Upper lobe of right lung (tissue), 1 donor: ENCODE results near the gene ZNF536. TPM values are rescaled to one million over a fixed set of nuclear protein-coding genes. Genes with fewer than 3 reads are reported as not detected.

Experiments
- ATAC-seq: fragments of 200-7000 bp; cut with Tn5 transposase; one replicate; pipeline ENCODE4 v1.9.1; 2020; ENCODE audit warnings: mild to moderate bottlenecking, moderate library complexity
- DNase-seq: peaks from one replicate; pipeline ENCODE4 v3.0.0-alpha.2; 2020
- H3K27ac ChIP-seq: fragments of 200-600 bp; one replicate; pipeline ENCODE4 v1.8.0; 2022
- H3K27me3 ChIP-seq: fragments of 200-600 bp; one replicate; pipeline ENCODE4 v1.8.0; 2022; ENCODE audit warnings: mild to moderate bottlenecking
- H3K36me3 ChIP-seq: fragments of 200-600 bp; one replicate; pipeline ENCODE4 v1.8.0; 2022
- H3K4me1 ChIP-seq: fragments of 200-600 bp; one replicate; pipeline ENCODE4 v1.8.0; 2022
- H3K4me3 ChIP-seq: fragments of 200-600 bp; one replicate; pipeline ENCODE4 v1.8.0; 2022; ENCODE audit warnings: mild to moderate bottlenecking
- H3K9me3 ChIP-seq: fragments of 200-600 bp; one replicate; pipeline ENCODE4 v1.8.0; 2022
- intact Hi-C: fragments of 100-400 bp; cut with DNase I; formaldehyde crosslinking; loops from one replicate; pipeline ENCODE4 v1.11.0; 2022
- total RNA-seq: library from RNA; stranded (reverse); fragmentation: NEBNext Ultra II Directional; extraction: Animal tissue kit (Norgen Biotek cat#: 25700); gene quantifications from one replicate; pipeline ENCODE4 v1.2.1, GENCODE V29; 2021
- TF ChIP-seq, protein P1 (sequence below): fragments of 200-600 bp; IDR thresholded peaks from one replicate; pipeline ENCODE4 v1.8.0; 2022; ENCODE audit warnings: antibody characterized with exemption
- donor health status: DM: no; HTN: yes; CAD: no; lungs with severe emphysema.

ZNF536 gene
- total RNA-seq, 1 donor from 2014 or later = 0.09 TPM

DNA sequence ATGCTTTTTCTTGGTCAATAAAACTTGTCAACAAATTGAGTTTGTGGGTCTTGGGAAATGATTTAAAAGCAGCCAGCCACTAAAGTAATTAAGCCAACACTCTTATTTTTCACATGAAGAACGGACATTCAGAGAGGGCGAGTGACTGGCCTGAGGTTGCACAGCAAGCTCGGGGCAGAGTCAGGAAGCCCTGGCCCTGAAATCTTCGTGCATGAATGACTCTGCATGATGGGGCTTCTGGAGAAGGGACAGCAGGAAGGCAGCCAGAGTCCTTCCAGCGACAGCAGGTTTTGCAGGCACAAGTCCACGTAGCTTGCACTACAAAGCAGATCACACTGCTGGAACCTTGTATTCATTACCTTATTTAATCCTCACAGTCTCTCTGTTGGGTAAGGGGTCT, 232.5 kb downstream of the ZNF536 start:
- Histone ChIP-seq H3K27me3 (no peaks in the 10 kb centered on the region), H3K4me1 (no peaks in the 10 kb centered on the region), H3K9me3 (no peaks in the 10 kb centered on the region), H3K27ac (no peak overlapping the region), H3K36me3 (no peaks in the 10 kb centered on the region), H3K4me3 (no peak overlapping the region)
- intact Hi-C loops = no loop called here
- ATAC-seq = no peak
- no peak for DNase-seq
- TF ChIP-seq, protein P1, sequence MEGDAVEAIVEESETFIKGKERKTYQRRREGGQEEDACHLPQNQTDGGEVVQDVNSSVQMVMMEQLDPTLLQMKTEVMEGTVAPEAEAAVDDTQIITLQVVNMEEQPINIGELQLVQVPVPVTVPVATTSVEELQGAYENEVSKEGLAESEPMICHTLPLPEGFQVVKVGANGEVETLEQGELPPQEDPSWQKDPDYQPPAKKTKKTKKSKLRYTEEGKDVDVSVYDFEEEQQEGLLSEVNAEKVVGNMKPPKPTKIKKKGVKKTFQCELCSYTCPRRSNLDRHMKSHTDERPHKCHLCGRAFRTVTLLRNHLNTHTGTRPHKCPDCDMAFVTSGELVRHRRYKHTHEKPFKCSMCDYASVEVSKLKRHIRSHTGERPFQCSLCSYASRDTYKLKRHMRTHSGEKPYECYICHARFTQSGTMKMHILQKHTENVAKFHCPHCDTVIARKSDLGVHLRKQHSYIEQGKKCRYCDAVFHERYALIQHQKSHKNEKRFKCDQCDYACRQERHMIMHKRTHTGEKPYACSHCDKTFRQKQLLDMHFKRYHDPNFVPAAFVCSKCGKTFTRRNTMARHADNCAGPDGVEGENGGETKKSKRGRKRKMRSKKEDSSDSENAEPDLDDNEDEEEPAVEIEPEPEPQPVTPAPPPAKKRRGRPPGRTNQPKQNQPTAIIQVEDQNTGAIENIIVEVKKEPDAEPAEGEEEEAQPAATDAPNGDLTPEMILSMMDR = no peak

DNA sequence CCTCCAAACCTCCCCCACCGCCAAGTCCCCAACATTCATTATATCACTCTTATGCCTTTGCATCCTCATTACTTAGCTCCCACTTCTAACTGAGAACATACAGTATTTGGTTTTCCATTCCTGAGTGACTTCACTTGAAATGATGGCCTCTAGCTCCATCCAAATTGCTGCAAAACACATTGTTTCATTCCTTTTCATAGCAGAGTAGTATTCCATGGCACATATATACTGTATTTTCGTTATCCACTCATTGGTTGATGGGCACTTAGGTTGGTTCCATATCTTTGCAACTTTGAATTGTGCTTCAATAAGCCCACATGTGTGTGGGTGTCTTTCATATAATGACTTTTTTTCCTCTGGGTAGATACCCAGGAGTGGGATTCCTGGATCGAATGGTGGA, 233.1 kb downstream of the ZNF536 start:
- H3K27ac ChIP-seq = no peak overlapping the region
- ATAC-seq (no peak), DNase-seq (no peak)
- H3K4me1 ChIP-seq = no peaks in the 10 kb centered on the region
- intact Hi-C loops = no loop called here
- no peaks in the 10 kb centered on the region for H3K27me3 ChIP-seq
- H3K36me3 ChIP-seq = no peaks in the 10 kb centered on the region
- H3K9me3 ChIP-seq = no peaks in the 10 kb centered on the region
- H3K4me3 ChIP-seq = no peak overlapping the region
- TF ChIP-seq, protein P1 = no peak

DNA sequence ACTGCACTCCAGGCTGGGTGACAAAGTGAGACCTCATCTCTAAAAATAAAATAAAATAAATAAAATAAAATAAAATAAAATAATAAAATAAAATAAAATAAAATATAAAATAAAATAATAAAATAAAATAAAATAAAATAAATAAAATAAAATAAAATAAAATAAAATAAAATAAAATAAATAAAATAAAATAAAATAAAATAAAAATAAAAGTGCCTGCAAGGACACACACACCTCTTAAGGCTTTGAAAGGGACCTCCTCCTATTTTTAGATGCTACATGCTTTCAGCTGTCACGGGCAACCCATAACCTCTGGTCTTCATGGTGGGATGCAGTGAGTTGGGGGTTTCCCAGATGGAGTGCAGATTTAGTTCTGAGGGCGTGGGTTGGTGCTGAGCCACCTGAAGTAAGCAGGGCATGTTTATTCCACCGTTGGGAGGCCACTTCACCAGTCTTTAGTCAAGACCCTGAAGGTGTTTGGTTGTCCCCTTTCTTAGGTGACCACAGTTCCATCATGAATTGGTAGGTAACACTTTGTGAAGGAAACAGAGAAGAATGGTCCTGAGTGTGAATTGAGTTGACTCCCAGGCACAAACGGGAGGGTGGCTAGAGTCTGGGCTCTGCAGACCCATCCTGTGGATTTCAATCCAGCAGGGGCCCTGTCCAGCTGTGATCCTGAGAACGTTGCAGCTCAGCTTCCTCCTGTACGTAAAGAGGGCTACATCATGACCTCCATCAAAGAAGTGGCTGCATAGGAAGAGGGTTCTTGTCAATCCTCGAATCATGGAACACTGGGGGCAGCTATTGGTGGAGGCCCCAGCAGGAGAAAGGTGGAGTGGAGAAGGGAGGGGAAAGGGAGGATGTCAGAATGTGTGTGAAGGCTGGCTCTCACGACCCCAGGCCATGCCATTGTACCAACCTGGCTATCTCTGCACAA, 234.2 kb downstream of the ZNF536 start:
- H3K4me3 ChIP-seq = no peak overlapping the region
- H3K36me3 ChIP-seq = no peaks in the 10 kb centered on the region
- ATAC-seq (no peak), DNase-seq (no peak)
- TF ChIP-seq, protein P1 = no peak
- no peaks in the 10 kb centered on the region for H3K9me3 ChIP-seq
- no peaks in the 10 kb centered on the region for H3K4me1 ChIP-seq
- H3K27me3 ChIP-seq = no peaks in the 10 kb centered on the region
- H3K27ac ChIP-seq = no peak overlapping the region
- intact Hi-C loops = no loop called here
